Stimulated activated CD4-positive, alpha-beta T cell treated with anti-CD3 and anti-CD28 coated beads, Interleukin-1b, Interleukin-23, amount 100 ng/mL, for 4 hours (primary cell): ENCODE data around the gene FARSA.
"Not testable (repeated sequence)": the region's sequence is repeated elsewhere in the genome, so short reads cannot be mapped to it uniquely, and the experiment has no call there.

Experiments used
- DNase-seq, 2 donors: peaks; one replicate each; pipeline ENCODE4 v3.0.0-alpha.2; 2020; ENCODE audit warnings: low read depth in 2 of 2

The FARSA gene

DNA sequence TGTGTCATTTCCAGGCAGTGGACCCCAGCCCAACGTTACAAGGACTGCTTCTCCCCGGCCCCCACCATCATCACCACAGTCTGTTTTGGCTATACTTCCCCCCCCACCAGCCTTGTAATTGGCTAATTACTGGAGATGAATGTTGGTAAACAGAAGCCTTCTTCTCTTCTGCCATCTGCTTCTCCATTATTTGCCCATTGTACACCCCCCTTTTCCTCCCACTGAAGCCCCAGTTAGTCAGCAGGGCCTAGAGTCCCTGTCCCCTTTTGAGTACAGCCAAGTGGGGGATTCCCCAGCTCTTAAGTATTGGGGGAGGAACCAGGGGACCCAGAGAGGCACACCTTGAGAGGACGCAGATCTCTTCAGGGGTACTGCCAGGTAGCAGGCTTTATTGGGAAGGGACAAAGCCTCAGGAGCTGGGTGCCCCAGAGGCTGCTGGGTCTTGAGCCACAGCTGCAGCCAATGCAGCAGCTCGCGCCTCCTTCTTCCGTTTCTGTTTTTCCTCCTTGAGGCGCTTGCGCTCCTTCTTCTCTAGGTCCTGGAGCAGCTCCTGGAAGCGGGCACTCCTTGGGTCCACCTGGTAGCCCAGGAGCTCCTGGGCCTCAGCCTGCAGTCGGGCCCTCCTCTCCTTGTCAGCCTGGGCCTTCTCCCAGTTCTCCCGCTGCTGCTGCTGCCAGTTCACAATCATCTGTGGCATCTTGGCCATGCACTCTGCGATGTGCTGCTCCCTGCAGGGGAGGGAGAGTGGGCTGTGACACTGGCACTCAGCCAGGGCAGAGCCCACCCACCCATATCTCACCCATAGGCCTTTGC lies 20.5 kb upstream of the FARSA start:
- no peak for DNase-seq

DNA sequence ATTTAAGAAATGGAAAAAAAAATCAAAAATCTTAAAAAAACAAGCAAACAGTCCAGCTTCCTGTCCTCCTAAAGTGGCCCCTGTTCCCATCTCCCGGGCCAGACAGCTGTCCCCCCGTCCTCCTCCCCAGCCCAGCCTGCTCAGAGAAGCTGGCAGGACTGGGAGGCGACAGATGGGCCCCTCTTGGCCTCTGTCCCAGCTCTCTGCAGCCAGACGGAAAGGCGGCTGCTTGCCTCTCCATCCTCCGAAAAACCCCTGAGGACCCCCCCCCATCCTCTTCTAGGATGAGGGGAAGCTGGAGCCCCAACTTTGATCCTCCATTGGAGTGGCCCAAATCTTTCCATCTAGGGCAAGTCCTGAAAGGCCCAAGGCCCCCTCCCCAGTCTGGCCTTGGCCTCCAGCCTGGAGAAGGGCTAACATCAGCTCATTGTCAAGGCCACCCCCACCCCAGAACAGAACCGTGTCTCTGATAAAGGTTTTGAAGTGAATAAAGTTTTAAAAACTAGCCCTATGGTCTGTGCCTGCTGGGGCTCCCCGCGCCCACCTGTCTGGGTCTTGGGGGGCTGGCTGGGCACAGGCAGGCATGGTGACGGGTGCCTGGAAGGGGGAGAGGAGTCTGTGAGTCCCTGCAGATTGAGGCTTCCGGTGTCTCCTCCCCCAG lies 19.8 kb upstream of the FARSA start:
- no peak for DNase-seq

DNA sequence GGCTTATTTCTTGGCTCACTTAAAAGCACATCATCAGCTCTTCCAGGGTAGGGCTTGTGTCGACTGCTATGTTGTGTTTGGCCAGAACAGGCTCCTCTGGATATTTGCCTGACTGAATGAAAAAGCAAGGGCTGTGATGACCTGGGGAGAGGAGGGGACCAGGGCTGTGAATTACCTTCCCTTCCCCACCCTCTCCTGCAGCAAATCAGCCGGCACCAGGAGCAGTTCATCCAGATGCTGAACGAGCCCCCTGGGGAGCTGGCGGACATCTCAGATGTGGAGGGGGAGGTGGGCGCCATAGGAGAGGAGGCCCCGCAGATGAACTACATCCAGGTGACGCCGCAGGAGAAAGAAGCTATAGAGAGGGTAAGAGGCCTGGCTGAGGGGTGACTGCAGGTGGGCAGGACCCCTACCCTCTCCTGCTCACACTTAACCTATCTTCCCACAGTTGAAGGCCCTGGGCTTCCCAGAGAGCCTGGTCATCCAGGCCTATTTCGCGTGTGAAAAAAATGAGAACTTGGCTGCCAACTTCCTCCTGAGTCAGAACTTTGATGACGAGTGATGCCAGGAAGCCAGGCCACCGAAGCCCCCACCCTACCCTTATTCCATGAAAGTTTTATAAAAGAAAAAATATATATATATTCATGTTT lies 19.1 kb upstream of the FARSA start:
- DNase-seq = no peak

DNA sequence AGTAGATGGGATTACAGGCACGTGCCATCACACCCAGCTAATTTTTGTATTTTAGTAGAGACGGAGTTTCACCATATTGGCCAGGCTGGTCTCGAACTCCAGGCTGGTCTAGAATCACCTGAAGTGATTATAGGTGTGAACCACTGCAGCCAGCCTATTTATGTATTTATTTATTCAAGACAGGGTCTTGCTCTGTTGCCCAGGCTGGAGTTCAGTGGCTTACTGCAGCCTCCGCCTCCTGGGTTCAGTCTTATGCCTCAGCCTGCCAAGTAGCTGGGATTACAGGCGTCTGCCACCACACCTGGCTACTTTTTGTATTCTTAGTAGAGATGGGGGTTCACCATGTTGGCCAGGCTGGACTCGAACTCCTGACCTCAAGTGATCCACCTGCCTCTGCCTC lies 18.5 kb upstream of the FARSA start:
- DNase-seq = not testable (repeated sequence)

DNA sequence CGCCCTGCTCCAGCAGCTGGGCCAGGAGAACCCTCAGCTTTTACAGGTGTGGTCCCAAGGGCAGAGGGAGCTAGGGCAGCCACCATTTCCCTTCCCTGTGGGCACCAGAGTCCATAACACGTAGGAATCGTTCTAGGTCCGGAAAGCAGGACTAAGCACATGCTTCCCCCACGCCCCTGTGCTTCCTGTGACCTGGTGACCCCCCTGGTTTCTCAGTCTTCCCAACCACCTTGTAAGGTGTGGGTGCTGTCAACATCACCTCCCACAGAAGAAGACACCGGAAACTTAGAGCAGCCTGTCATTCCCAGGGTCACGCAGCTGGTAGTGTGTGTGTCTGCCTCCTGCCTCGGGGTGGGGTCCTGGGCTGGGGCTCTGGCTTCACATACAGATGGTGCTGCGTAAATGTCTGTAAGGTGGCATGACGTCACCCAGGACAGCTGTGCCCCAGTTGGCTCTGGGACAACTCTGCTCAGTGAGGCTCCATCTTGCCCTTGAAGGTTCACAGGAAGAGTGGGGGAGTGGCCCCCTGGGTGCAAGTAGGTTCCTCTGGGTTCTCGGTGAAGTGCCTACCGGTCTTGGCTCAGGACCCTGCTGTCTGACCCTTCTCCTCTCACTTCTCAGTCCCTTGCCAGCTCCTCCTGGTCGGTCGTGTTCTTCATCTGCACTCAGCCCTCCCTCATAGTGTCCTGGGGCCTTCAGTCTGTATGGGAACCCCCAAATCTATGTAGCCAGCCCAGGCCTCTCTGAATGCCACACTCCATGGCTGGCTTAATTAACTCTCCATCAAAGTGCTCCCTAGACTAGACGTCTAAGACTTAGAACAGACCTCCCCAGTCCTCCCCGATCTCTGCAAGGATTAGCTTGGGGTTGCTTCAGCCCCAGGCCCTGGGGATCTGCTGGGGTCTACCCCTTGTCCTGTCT lies 16.1 kb upstream of the FARSA start:
- DNase-seq = no peak

DNA sequence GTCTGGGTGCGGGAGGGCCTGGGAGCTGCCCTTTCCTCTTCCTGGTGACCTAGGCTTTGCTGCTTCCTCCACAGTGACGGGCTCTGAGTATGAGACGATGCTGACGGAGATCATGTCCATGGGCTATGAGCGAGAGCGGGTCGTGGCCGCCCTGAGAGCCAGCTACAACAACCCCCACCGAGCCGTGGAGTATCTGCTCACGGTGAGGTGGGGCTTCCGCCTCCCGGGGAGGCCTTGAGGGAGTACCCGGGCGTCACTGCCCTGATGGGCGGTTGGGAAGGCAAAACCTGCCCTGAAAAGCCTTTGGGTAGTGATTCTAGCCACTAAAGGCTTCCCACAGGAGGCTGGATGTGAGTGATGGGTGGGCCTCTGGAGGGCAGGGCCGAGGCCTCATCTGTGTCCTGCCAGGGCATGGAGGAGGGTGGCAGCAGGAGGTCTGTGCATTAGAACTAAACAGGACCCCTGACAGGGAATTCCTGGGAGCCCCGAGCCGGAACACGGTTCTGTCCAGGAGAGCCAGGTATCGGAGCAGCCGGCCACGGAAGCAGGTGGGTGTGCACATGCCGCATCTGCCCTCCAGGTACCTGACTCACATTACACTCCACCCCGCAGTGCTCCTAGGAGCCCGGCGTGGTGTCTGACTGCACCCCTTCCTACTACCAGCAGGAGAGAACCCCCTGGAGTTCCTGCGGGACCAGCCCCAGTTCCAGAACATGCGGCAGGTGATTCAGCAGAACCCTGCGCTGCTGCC lies 15.3 kb upstream of the FARSA start:
- DNase-seq = no peak

DNA sequence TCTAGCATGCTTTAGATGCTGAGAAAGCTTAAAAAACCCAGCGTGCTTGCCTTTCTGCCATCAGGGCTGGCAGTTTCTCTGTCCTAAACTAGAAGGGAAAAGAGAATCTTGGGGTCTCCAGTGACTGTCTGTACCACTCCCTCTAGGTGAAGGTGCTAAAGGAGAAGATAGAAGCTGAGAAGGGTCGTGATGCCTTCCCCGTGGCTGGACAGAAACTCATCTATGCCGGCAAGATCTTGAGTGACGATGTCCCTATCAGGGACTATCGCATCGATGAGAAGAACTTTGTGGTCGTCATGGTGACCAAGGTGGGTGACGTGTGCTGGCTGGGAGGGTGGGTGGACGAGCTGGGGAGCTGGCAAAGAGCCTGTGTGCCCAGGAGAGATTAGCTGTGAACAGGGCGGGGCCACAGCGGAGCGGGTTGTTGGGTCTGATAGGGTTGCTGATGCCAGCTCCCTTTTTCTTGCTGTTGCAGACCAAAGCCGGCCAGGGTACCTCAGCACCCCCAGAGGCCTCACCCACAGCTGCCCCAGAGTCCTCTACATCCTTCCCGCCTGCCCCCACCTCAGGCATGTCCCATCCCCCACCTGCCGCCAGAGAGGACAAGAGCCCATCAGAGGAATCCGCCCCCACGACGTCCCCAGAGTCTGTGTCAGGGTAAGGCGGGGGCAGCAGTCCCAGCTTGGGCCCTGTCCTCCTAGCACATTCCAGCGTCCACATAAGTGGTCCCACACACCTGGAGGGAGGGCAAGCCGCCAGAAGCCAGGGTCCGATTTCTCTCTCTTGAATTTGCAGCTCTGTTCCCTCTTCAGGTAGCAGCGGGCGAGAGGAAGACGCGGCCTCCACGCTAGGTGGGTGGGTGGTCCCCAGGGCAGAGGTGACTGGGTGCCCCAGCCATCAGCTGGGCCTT lies 14.4 kb upstream of the FARSA start:
- DNase-seq = no peak

DNA sequence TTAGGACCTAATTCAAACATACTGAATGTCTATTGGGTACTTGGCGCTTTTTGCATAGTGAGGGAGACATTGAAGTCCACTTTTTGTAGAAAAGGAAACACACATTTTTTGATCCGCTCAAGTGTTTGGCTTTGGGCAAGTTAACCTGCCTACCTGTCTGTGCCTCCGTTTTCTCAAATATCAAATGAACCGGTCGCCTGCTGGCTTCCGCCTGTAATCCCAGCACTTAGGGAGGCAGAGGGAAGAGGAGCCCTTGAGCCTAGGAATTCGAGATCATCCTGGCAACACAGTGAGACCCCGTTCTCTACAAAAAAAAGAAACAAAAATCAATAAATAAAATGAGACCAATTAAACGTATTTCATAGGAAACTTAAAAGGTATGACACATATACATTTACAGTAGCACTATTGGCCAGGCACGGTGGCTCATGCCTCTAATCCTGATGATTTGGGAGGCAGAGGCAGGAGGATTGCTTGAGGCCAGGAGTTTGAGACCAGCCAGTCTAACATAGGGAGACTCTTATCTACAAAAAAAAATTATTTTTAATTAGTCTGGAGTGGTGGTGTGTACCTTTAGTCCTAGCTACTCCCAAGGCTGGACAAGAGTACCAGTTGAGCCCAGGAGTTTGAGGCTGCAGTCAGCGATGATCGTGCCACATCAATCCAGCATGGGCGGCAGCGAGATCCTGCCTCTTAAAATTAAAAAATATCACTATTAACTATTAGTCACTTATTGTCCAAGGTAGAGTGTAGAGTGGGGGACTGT lies 13.4 kb upstream of the FARSA start:
- no peak for DNase-seq

DNA sequence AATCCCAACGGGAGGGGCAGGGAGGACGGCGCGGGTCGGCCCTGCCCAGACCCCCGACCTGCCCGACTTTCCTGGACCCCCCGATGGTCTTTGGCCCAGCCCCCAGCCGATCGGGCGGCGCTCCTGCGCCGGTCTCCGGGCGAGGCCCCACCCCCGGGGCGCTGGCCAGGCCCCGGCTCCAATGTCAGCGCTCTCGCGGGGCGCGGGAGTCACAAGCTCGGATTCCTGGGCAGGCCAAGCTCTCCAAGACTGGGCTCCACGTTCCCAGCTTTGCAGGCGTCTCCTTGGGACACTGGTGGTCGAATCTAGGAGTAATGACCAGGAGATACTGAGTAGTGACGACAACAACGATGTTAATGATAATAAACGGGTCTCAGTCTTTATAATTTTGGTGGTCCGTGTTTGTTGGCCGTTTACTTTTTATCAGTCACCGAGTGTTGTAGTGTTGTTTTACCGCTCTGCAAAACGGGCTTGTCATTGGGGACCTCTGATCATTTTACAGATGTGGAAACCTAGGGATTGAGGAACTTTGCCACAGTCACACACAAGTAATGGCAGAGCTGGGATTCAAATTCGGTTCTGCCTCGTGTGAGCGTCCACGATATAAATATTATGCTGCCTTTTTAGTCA lies 12.7 kb upstream of the FARSA start:
- DNase-seq = peak in 1 of 2 donors; percentile 56

DNA sequence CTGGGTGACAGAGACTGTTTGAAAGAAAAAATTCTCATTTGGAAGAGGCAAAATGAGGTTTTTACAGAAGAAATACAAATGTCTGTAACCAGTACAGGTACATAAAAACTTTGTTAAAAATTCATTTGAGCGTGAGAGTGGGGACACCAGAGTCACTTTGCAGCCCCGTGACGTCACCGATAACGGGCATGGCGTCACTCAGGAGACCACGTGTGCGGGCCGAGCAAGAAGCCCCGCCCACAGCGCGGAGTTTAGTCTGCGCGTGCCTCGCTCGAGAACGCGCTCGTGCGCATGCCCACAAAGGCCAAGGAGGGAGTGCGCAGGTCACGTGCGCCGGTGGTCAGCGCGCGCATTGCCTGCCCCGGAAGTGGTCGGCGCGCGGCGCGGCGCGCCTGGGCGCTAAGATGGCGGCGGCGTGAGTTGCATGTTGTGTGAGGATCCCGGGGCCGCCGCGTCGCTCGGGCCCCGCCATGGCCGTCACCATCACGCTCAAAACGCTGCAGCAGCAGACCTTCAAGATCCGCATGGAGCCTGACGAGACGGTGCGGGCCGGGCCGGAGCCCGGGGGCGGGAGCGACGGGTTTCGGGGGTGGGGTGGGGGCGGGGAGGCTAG lies 12.1 kb upstream of the FARSA start, which contains the start of gene RAD23A:
Gene RAD23A, plus strand, starts transcription at position 384 of the 613 bp plus-strand sequence. Its CDS starts 87 bp downstream, at position 471.
- DNase-seq = peak; percentile 98 to 99

DNA sequence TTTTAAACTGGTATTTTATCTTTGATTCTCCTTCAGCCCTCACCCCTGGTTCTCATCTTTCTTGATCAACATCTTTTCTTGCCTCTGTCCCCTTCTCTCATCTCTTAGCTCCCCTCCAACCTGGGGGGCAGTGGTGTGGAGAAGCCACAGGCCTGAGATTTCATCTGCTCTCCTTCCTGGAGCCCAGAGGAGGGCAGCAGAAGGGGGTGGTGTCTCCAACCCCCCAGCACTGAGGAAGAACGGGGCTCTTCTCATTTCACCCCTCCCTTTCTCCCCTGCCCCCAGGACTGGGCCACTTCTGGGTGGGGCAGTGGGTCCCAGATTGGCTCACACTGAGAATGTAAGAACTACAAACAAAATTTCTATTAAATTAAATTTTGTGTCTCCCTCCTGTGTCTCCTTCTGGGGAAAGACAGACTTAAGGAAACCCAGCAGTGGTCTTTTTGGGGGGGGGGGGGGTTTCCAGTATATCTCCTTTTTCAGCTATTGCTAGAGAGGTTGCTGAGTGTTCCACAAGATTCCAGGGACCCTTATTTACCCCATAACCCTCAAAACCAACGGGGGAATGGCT lies 10.7 kb upstream of the FARSA start:
- DNase-seq = no peak

DNA sequence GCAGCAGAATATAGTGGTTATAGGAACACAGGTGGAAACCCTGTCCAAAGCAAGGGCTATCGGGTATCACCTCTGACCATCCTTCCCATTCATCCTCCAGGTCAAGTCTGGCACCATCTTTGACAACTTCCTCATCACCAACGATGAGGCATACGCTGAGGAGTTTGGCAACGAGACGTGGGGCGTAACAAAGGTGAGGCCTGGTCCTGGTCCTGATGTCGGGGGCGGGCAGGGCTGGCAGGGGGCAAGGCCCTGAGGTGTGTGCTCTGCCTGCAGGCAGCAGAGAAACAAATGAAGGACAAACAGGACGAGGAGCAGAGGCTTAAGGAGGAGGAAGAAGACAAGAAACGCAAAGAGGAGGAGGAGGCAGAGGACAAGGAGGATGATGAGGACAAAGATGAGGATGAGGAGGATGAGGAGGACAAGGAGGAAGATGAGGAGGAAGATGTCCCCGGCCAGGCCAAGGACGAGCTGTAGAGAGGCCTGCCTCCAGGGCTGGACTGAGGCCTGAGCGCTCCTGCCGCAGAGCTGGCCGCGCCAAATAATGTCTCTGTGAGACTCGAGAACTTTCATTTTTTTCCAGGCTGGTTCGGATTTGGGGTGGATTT lies 10.0 kb upstream of the FARSA start:
- no peak for DNase-seq

DNA sequence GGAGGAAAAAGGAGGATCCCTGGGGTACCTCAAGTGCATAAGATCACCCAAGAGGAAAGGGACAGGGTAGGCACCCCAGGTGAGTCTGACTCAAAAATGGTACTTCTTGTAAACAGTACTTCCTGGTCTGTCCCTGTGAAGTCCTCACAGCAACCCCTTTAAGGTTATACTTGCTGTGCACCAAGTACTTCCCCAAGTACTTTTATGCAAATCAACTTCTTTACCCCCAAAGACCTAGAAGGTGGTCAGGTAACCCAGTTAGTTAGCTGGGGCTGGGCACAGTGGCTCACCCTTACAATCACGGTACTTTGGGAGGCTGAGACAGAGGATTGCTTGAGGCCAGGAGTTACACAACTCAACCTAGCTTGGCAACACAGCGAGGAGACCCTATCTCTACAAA lies 7.4 kb upstream of the FARSA start:
- no peak for DNase-seq

DNA sequence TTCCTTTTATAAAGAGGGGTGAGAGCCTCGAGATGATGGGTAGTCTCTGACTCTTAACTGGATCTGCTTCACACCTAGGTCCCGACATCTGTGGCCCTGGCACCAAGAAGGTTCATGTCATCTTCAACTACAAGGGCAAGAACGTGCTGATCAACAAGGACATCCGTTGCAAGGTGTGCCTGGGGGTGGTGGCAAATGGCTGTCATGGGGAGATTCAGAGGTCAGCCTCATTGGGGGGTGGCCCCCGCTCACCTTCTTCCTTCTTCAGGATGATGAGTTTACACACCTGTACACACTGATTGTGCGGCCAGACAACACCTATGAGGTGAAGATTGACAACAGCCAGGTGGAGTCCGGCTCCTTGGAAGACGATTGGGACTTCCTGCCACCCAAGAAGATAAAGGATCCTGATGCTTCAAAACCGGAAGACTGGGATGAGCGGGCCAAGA lies 6.5 kb upstream of the FARSA start:
- no peak for DNase-seq

DNA sequence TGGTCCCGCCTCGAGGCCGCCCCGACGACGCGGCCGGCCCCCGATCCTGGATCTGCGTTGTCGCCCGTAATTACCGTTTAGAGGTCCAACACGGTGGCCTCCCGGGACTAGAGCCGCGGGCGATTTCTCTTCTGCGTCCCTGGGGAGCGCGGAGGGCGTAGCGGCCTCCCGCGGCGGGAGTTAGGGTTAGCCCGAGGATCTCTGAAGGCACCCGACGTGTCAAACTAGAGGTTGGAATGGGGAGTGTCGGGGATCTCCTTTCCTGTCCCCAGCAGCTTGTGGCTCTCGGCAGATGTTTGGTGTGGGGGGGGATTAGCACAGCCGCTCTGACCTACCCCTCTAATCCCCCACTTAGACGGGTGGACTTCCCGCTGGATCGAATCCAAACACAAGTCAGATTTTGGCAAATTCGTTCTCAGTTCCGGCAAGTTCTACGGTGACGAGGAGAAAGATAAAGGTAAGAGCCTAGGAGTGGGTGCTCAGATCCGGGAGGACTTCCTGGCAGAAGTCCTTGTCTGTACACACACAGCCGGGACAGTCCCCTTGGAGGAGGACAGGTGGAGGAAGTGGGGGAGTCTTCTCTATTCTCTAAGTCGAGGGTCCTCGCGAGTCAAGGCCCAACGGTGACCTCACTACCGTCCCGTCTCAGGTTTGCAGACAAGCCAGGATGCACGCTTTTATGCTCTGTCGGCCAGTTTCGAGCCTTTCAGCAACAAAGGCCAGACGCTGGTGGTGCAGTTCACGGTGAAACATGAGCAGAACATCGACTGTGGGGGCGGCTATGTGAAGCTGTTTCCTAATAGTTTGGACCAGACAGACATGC lies 5.5 kb upstream of the FARSA start:
- DNase-seq = peak in 1 of 2 donors; percentile 34
